HEK293 (cell line): ENCODE data around the gene SSBP3.

ENCODE experiments used
- CTCF ChIP-seq: fragments of 450-650 bp; formaldehyde crosslinking; IDR thresholded peaks from 2 replicates; pipeline ENCODE4 v1.5.1; 2016; ENCODE audit warnings: missing biosample characterization, missing genetic modification characterization
- PRDM4 ChIP-seq: fragments of 450-650 bp; formaldehyde crosslinking; IDR thresholded peaks from 2 replicates; pipeline ENCODE4 v1.5.1; 2017; ENCODE audit warnings: missing biosample characterization, missing genetic modification characterization
- RBAK ChIP-seq: fragments of 450-650 bp; formaldehyde crosslinking; IDR thresholded peaks from 2 replicates; pipeline ENCODE4 v1.5.1; 2016; ENCODE audit warnings: missing biosample characterization, missing genetic modification characterization
- SALL2 ChIP-seq: fragments of 450-650 bp; formaldehyde crosslinking; IDR thresholded peaks from 2 replicates; pipeline ENCODE4 v1.5.0; 2017; ENCODE audit warnings: missing biosample characterization, mild to moderate bottlenecking, missing genetic modification characterization, borderline replicate concordance
- TRIM28 ChIP-seq: IDR thresholded peaks from 2 replicates; pipeline ENCODE4 v1.6.1; 2011; ENCODE audit warnings: low read length, control low read depth, borderline replicate concordance
- ZBTB1 ChIP-seq: fragments of 450-650 bp; formaldehyde crosslinking; IDR thresholded peaks from 2 replicates; pipeline ENCODE4 v1.5.1; 2016; ENCODE audit warnings: missing biosample characterization, missing genetic modification characterization
- ZNF626 ChIP-seq: fragments of 450-650 bp; sonication (Bioruptor Pico); formaldehyde crosslinking; IDR thresholded peaks from 2 replicates; pipeline ENCODE4 v1.5.1; 2018; ENCODE audit warnings: missing biosample characterization, missing genetic modification characterization, inconsistent platforms
- ZNF701 ChIP-seq: fragments of 450-650 bp; formaldehyde crosslinking; IDR thresholded peaks from 2 replicates; pipeline ENCODE4 v1.5.1; 2016; ENCODE audit warnings: missing biosample characterization, missing genetic modification characterization
- ZNF768 ChIP-seq: fragments of 450-650 bp; formaldehyde crosslinking; IDR thresholded peaks from 2 replicates; pipeline ENCODE4 v1.5.1; 2018; ENCODE audit warnings: missing biosample characterization, mild to moderate bottlenecking, missing genetic modification characterization
- ZNF830 ChIP-seq: fragments of 450-650 bp; IDR thresholded peaks from 2 replicates; pipeline ENCODE4 v1.5.0; 2018; ENCODE audit warnings: missing biosample characterization, missing genetic modification characterization, low read depth, mild to moderate bottlenecking, moderate library complexity
- ZSCAN30 ChIP-seq: fragments of 450-650 bp; IDR thresholded peaks from 2 replicates; pipeline ENCODE4 v1.5.1; 2018; ENCODE audit warnings: missing biosample characterization, mild to moderate bottlenecking, missing genetic modification characterization, moderate library complexity

- TF ChIP-seq RBAK (no peak), ZNF626 (no peak), ZNF768 (tag by site-specific recombination) (no peak), CTCF (tag by site-specific recombination) (no peak), ZNF701 (tag by site-specific recombination) (no peak), ZSCAN30 (tag by site-specific recombination) (no peak), PRDM4 (tag by site-specific recombination) (no peak), ZNF830 (tag by site-specific recombination) (no peak), ZBTB1 (tag by site-specific recombination) (no peak), SALL2 (tag by site-specific recombination) (no peak), TRIM28 (no peak)
Observed at GRCh38 chr1:54178296-54179070, 227.7 kb downstream of the SSBP3 start.
